H1 (cell line): Measurements from ENCODE around the gene SMLR1. TPM values are rescaled to one million over a fixed set of nuclear protein-coding genes. Genes with fewer than 3 reads are reported as not detected.

ENCODE experiments used
- CTCF ChIA-PET: fragments of 300-600 bp; sonication (Branson Sonifier 250); formaldehyde crosslinking; loops from one replicate; lab custom pipeline; 2021; ENCODE audit not compliant: partially characterized antibody; lab: Charles Lee
- POLR2A ChIA-PET: fragments of 300-600 bp; sonication (Branson Sonifier 250); formaldehyde crosslinking; loops from one replicate; lab custom pipeline; 2021; ENCODE audit warnings: inconsistent platforms; ENCODE audit not compliant: partially characterized antibody; lab: Charles Lee
- DNase-seq, 2 experiments: peaks; one replicate each; pipeline versions ENCODE4 v3.0.0 to v3.0.0-alpha.2; 2010 to 2022; ENCODE audit warnings: low spot score in 2 of 2, low read depth in 1 of 2, mixed read lengths in 1 of 2
- FAIRE-seq: peaks from 2 replicates; lab custom pipeline; 2011; peaks lifted over from hg19 to GRCh38; lab: Jason Lieb, UNC
- H2AFZ ChIP-seq: 2 replicates; pipeline ENCODE4 v1.8.1; 2012; ENCODE audit warnings: low read length, inconsistent platforms
- H2AK5ac ChIP-seq: 2 replicates; pipeline ENCODE4 v1.6.1; 2013; ENCODE audit warnings: low read depth, low read length
- H2BK120ac ChIP-seq: replicated peaks from 2 replicates; pipeline ENCODE3; 2013; ENCODE audit warnings: low read depth, low read length, inconsistent platforms
- H2BK12ac ChIP-seq: 2 replicates; pipeline ENCODE4 v1.6.1; 2013; ENCODE audit warnings: low read depth, low read length
- H2BK15ac ChIP-seq: 2 replicates; pipeline ENCODE4 v1.6.1; 2013; ENCODE audit warnings: low read length
- H2BK20ac ChIP-seq: 2 replicates; pipeline ENCODE4 v1.6.1; 2013; ENCODE audit warnings: low read length
- H2BK5ac ChIP-seq: 2 replicates; pipeline ENCODE4 v1.6.1; 2013; ENCODE audit warnings: low read depth, low read length
- H3K14ac ChIP-seq: 2 replicates; pipeline ENCODE4 v1.6.1; 2013; ENCODE audit warnings: inconsistent platforms; ENCODE audit not compliant: insufficient read length
- H3K18ac ChIP-seq: 2 replicates; pipeline ENCODE4 v1.6.1; 2013; ENCODE audit warnings: low read length; ENCODE audit errors: extremely low read depth
- H3K23ac ChIP-seq: 2 replicates; pipeline ENCODE4 v1.6.1; 2013; ENCODE audit warnings: inconsistent platforms; ENCODE audit not compliant: insufficient read length
- H3K23me2 ChIP-seq: 2 replicates; pipeline ENCODE4 v1.6.1; 2013; ENCODE audit warnings: low read depth, low read length
- H3K27ac ChIP-seq: 2 replicates; pipeline ENCODE4 v1.6.1; 2011; ENCODE audit warnings: low read depth, low read length, inconsistent platforms
- H3K27me3 ChIP-seq, 4 experiments: replicated peaks in 1 of 4; 1 replicate in 1 of 4; 2 replicates in 3 of 4; pipeline versions ENCODE4 v1.6.1 to v1.8.1; 2011 to 2013; ENCODE audit warnings: low read length in 3 of 4, mild to moderate bottlenecking in 3 of 4, inconsistent platforms in 2 of 4, mixed read lengths in 2 of 4, moderate library complexity in 1 of 4; ENCODE audit not compliant: control insufficient read depth in 3 of 4, insufficient read depth in 3 of 4; ENCODE audit errors: extremely low read depth in 1 of 4
- H3K36me3 ChIP-seq, 4 experiments: 2 replicates each; pipeline versions ENCODE4 v1.6.1 to v1.8.1; 2011 to 2013; ENCODE audit warnings: mild to moderate bottlenecking in 4 of 4, low read length in 3 of 4, moderate library complexity in 2 of 4, control low read depth in 1 of 4, inconsistent platforms in 1 of 4; ENCODE audit not compliant: insufficient read depth in 4 of 4, control insufficient read depth in 2 of 4
- H3K4ac ChIP-seq: replicated peaks from 2 replicates; pipeline ENCODE3; 2013; ENCODE audit warnings: low read length, low read depth, mixed read lengths, inconsistent platforms; ENCODE audit not compliant: insufficient read length
- H3K4me1 ChIP-seq, 4 experiments: replicated peaks in 1 of 4; 1 replicate in 1 of 4; 2 replicates in 3 of 4; pipeline versions ENCODE4 v1.6.1 to v1.8.1; 2011 to 2013; ENCODE audit warnings: low read length in 3 of 4, inconsistent platforms in 2 of 4, mixed read lengths in 1 of 4; ENCODE audit not compliant: insufficient read depth in 4 of 4, control insufficient read depth in 3 of 4
- H3K4me2 ChIP-seq, 2 experiments: 2 replicates each; pipeline versions ENCODE4 v1.6.1 to v1.8.1; 2011 to 2013; ENCODE audit warnings: low read depth in 2 of 2, low read length in 2 of 2, control low read depth in 1 of 2, inconsistent platforms in 1 of 2, mild to moderate bottlenecking in 1 of 2; ENCODE audit not compliant: insufficient read depth in 1 of 2
- H3K4me3 ChIP-seq, 4 experiments: fragments of 200-600, 300-600 bp in 1 of 4; sonication (generic), shearing (Covaris generic), sonication (Bioruptor Twin) in 1 of 4; 2 replicates each; pipeline versions ENCODE4 v1.5.1 to v1.8.1; 2011 to 2016; ENCODE audit warnings: low read length in 4 of 4, low read depth in 3 of 4, control low read depth in 2 of 4, inconsistent platforms in 2 of 4, mild to moderate bottlenecking in 2 of 4, mixed read lengths in 1 of 4, moderate library complexity in 1 of 4; ENCODE audit not compliant: insufficient read depth in 2 of 4; ENCODE audit errors: extremely low read depth in 1 of 4
- H3K56ac ChIP-seq: replicated peaks from 2 replicates; pipeline ENCODE3; 2013; ENCODE audit warnings: low read depth, mild to moderate bottlenecking, mixed read lengths, low read length, inconsistent platforms; ENCODE audit not compliant: insufficient read length
- H3K79me1 ChIP-seq: 2 replicates; pipeline ENCODE4 v1.6.1; 2013; ENCODE audit warnings: low read depth, low read length, control low read depth
- H3K79me2 ChIP-seq, 2 experiments: 2 replicates each; pipeline versions ENCODE4 v1.6.1 to v1.8.1; 2012 to 2013; ENCODE audit warnings: low read length in 2 of 2, mild to moderate bottlenecking in 2 of 2, inconsistent platforms in 1 of 2; ENCODE audit not compliant: insufficient read depth in 2 of 2, control insufficient read depth in 1 of 2
- H3K9ac ChIP-seq, 4 experiments: replicated peaks in 1 of 4; 1 replicate in 1 of 4; 2 replicates in 3 of 4; pipeline versions ENCODE4 v1.6.1 to v1.8.1; 2011 to 2013; ENCODE audit warnings: low read depth in 3 of 4, low read length in 3 of 4, control low read depth in 2 of 4, mild to moderate bottlenecking in 2 of 4, moderate library complexity in 2 of 4, inconsistent platforms in 1 of 4; ENCODE audit errors: extremely low read depth in 1 of 4
- H3K9me3 ChIP-seq, 2 experiments: 2 replicates each; pipeline versions ENCODE4 v1.6.1 to v1.8.1; 2012 to 2013; ENCODE audit warnings: mild to moderate bottlenecking in 2 of 2, moderate library complexity in 2 of 2, control low read depth in 1 of 2, inconsistent platforms in 1 of 2, low read depth in 1 of 2, low read length in 1 of 2, mixed read lengths in 1 of 2; ENCODE audit not compliant: insufficient read depth in 2 of 2
- H4K20me1 ChIP-seq, 2 experiments: replicated peaks in 1 of 2; 2 replicates each; pipeline versions ENCODE3 to v1.8.1; 2011 to 2013; ENCODE audit warnings: inconsistent platforms in 2 of 2, low read length in 2 of 2, mild to moderate bottlenecking in 1 of 2; ENCODE audit not compliant: insufficient read depth in 2 of 2, control insufficient read depth in 1 of 2
- H4K5ac ChIP-seq: 2 replicates; pipeline ENCODE4 v1.6.1; 2013; ENCODE audit warnings: low read length, low read depth, mixed read lengths, inconsistent platforms; ENCODE audit not compliant: insufficient read length
- H4K8ac ChIP-seq: 2 replicates; pipeline ENCODE4 v1.8.0; 2013; ENCODE audit warnings: mild to moderate bottlenecking, moderate library complexity, low read length, inconsistent platforms; ENCODE audit not compliant: insufficient read depth; ENCODE audit errors: extremely low read depth
- H4K91ac ChIP-seq: replicated peaks from 2 replicates; pipeline ENCODE3; 2013; ENCODE audit warnings: low read length, mixed read lengths, inconsistent platforms; ENCODE audit not compliant: insufficient read length
- CBX8 ChIP-seq: fragments of 300-800, 300-1000 bp; sonication (generic); IDR thresholded peaks from 2 replicates; pipeline ENCODE4 v1.7.1; 2016; ENCODE audit warnings: low read depth, low read length, borderline replicate concordance
- CHD2 ChIP-seq: IDR thresholded peaks from 2 replicates; pipeline ENCODE4 v1.6.1; 2012; ENCODE audit warnings: low read length, improper control_type of control experiment
- EGR1 ChIP-seq: IDR thresholded peaks from 2 replicates; pipeline ENCODE4 v1.6.1; 2011; ENCODE audit warnings: low read depth, low read length, borderline replicate concordance
- GTF2F1 ChIP-seq: IDR thresholded peaks from 2 replicates; pipeline ENCODE4 v1.6.1; 2012; ENCODE audit warnings: low read depth, low read length, improper control_type of control experiment, borderline replicate concordance
- NRF1 ChIP-seq: IDR thresholded peaks from 2 replicates; pipeline ENCODE4 v1.6.1; 2011; ENCODE audit warnings: mild to moderate bottlenecking, low read depth, low read length, improper control_type of control experiment
- POU5F1 ChIP-seq: IDR thresholded peaks from 2 replicates; pipeline ENCODE4 v1.6.1; 2011; ENCODE audit warnings: low read depth, mild to moderate bottlenecking, low read length, moderate library complexity
- RBBP5 ChIP-seq: IDR thresholded peaks from 2 replicates; pipeline ENCODE4 v1.7.1; 2012; ENCODE audit warnings: low read depth, mild to moderate bottlenecking, inconsistent platforms, low read length, moderate library complexity, borderline replicate concordance
- SRF ChIP-seq: IDR thresholded peaks from 2 replicates; pipeline ENCODE4 v1.6.1; 2011; ENCODE audit warnings: mild to moderate bottlenecking, low read depth, low read length, moderate library complexity
- WGBS, 2 experiments: shearing (Covaris generic) in 1 of 2; methylation state at CpG; one replicate each; pipeline versions ENCODE4 v1.1.6 to v1.1.7; 2013 to 2015; ENCODE audit warnings: low lambda C conversion rate in 2 of 2, mixed read lengths in 2 of 2, inconsistent platforms in 1 of 2, low coverage in 1 of 2, missing lambda C conversion rate in 1 of 2; ENCODE audit not compliant: insufficient replicate concordance in 2 of 2, insufficient coverage in 1 of 2, insufficient read length in 1 of 2; ENCODE audit errors: extremely low coverage in 1 of 2, missing lambda C conversion rate in 1 of 2; 5-methylcytosine and 5-hydroxymethylcytosine counted together
- polyA plus RNA-seq, 7 experiments: library from polyadenylated mRNA; depleted of rRNA in 3 of 7; stranded (reverse) in 5 of 7; unstranded in 2 of 7; fragments of >200 nt in 5 of 7; fragments of 200-250 nt in 2 of 7; gene quantifications; 1 replicate in 5 of 7; 2 replicates in 1 of 7; 4 replicates in 1 of 7; pipeline versions ENCODE4 v1.2.1 to v1.2.3, GENCODE V29; 2011 to 2013; ENCODE audit warnings: missing spikeins in 2 of 7, mixed read lengths in 2 of 7
- total RNA-seq: library from RNA; stranded (reverse); fragmentation: NEBNext Ultra II Directional; extraction: Animal tissue kit (Norgen Biotek cat#: 25700); gene quantifications from 2 replicates; pipeline ENCODE4 v1.2.1, GENCODE V29; 2021
- TF ChIP-seq, protein P1 (sequence below): IDR thresholded peaks from 2 replicates; pipeline ENCODE4 v1.6.1; 2012; ENCODE audit warnings: low read length, inconsistent platforms
- TF ChIP-seq, protein P2 (sequence below): IDR thresholded peaks from 2 replicates; pipeline ENCODE4 v1.6.1; 2012; ENCODE audit warnings: inconsistent platforms

The SMLR1 gene
- total and polyA plus RNA-seq, 2 of the 8 experiments (the other 6 are each of a cell fraction or from before 2014, with no cell fraction given) = not detected

DNA sequence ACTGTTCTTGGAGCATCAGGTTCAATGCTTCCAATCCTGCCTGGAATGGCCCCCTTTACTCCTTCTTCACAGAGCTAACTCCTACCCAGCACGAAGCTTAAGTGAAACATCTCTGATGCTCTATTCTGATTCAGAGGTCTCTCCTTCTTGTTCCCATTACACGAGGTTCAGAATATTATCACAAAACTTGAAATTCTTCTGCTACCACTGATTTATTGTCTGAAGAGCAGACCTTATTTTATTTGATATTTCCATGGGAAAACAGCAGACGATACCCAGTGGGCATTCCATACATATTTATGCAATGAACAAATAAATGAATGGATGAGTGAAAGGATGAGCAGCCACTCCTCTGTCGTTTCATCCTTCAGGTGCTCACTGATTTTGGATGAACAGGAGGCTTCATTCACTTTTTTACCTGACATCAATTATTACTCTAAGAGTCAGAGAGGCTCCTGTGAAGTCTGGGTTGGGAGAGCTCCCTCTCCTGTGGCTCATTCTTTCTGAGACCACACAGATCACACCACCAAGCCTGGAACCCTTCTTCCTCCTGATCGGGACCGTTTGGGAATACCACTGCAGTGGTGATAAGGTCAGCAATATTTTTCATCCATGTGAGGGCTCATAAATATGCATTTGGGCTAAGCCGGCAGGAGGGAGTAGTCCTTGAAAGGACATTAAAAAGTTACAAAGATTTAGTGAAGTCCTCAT is 25.8 kb downstream of the SMLR1 start:
- Histone ChIP-seq H2BK12ac (no peak overlapping the region), H3K23ac (no peak overlapping the region), H2BK5ac (no peak overlapping the region), H3K56ac (no peak overlapping the region), H3K9me3 (no peaks in the 10 kb centered on the region), H3K18ac (no peak overlapping the region), H3K79me2 (no peaks in the 10 kb centered on the region), H2AFZ (no peak overlapping the region), H3K4ac (no peak overlapping the region), H3K4me3 (no peak overlapping the region), H3K14ac (no peak overlapping the region), H2AK5ac (0 out of 2 replicates have a peak overlapping the region, but pooled peaks have one; percentile 32), H3K36me3 (peaks cover 0 to 2% (median 0%) of the 10 kb centered on the region in 4 experiments; a peak in 2 of 8 replicates), H2BK20ac (no peak overlapping the region), H2BK15ac (no peak overlapping the region), H4K91ac (no peak overlapping the region), H3K23me2 (no peaks in the 10 kb centered on the region; the same call in 1 of the 2 replicates), H2BK120ac (no peak overlapping the region), H3K79me1 (no peaks in the 10 kb centered on the region), H3K9ac (no peak overlapping the region), H4K20me1 (no peaks in the 10 kb centered on the region), H3K27me3 (no peaks in the 10 kb centered on the region), H3K4me1 (peaks cover 0 to 13% (median 5%) of the 10 kb centered on the region in 4 experiments; a peak in 5 of 7 replicates), H4K8ac (no peak overlapping the region), H3K27ac (no peak overlapping the region), H4K5ac (no peak overlapping the region), H3K4me2 (0 out of 4 replicates have a peak overlapping the region, but pooled peaks of 1 of the 2 experiments have one; percentile 7)
- no peak for FAIRE-seq
- 87% methylated on average over 7 of the region's 7 CpGs; no CpG with 5 or more reads in 1 of the 2 experiments for WGBS, 2 experiments
- DNase-seq = no peak
- POLR2A ChIA-PET = no interaction called here
- CTCF ChIA-PET = interaction anchor here (0.9 to 1.9 kb wide), 3 partner anchors 9 to 32 kb away, joined by 3 to 7 read pairs (median 4); no protein-coding TSS in a partner anchor
- TF ChIP-seq RBBP5 (no peak), NRF1 (no peak), EGR1 (no peak), CBX8 (no peak), POU5F1 (no peak), GTF2F1 (no peak), SRF (no peak), CHD2 (no peak)
- TF ChIP-seq, protein P1, sequence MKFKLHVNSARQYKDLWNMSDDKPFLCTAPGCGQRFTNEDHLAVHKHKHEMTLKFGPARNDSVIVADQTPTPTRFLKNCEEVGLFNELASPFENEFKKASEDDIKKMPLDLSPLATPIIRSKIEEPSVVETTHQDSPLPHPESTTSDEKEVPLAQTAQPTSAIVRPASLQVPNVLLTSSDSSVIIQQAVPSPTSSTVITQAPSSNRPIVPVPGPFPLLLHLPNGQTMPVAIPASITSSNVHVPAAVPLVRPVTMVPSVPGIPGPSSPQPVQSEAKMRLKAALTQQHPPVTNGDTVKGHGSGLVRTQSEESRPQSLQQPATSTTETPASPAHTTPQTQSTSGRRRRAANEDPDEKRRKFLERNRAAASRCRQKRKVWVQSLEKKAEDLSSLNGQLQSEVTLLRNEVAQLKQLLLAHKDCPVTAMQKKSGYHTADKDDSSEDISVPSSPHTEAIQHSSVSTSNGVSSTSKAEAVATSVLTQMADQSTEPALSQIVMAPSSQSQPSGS = no peak
- TF ChIP-seq, protein P2, sequence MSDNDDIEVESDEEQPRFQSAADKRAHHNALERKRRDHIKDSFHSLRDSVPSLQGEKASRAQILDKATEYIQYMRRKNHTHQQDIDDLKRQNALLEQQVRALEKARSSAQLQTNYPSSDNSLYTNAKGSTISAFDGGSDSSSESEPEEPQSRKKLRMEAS = no peak
